Caco-2 (cell line): ENCODE results near the gene PRR3. TPM values are rescaled to one million over a fixed set of nuclear protein-coding genes. Genes with fewer than 3 reads are reported as not detected.

ENCODE experiments used
- BruUV-seq: library from RNA; stranded (reverse); fragments of 400-500 nt; replicated peaks from 2 replicates; lab custom pipeline; 2021; lab: Mats Ljungman, UMichigan
- CTCF ChIA-PET: fragments of 300-600 bp; sonication (Branson Sonifier 250); formaldehyde crosslinking; loops from one replicate; lab custom pipeline; 2022; ENCODE audit warnings: antibody characterized with exemption; lab: Charles Lee
- POLR2A ChIA-PET: fragments of 300-600 bp; sonication (Branson Sonifier 250); formaldehyde crosslinking; loops from one replicate; lab custom pipeline; 2022; ENCODE audit warnings: antibody characterized with exemption; lab: Charles Lee
- DNase-seq, 2 experiments: peaks; one replicate each; pipeline versions ENCODE4 v3.0.0 to v3.0.0-alpha.2; 2020 to 2022
- H3K27me3 ChIP-seq: replicated peaks from 2 replicates; pipeline ENCODE4 v1.6.0; 2011; ENCODE audit warnings: low read length; ENCODE audit not compliant: control insufficient read depth, insufficient read depth
- H3K36me3 ChIP-seq: 2 replicates; pipeline ENCODE4 v1.5.1; 2011; ENCODE audit warnings: low read length; ENCODE audit not compliant: control insufficient read depth, insufficient read depth
- H3K4me1 ChIP-seq: fragments of 250-450 bp; sonication (Bioruptor Pico); 2 replicates; pipeline ENCODE4 v1.5.1; 2020; ENCODE audit warnings: mild to moderate bottlenecking
- H3K4me3 ChIP-seq: 2 replicates; pipeline ENCODE4 v1.5.1; 2011; ENCODE audit warnings: low read depth, mild to moderate bottlenecking, control low read depth, low read length
- H3K9me3 ChIP-seq: fragments of 250-450 bp; sonication (Bioruptor Pico); 2 replicates; pipeline ENCODE4 v1.5.1; 2020; ENCODE audit warnings: mild to moderate bottlenecking, moderate library complexity
- H3K27ac Mint-ChIP-seq: one replicate; pipeline ENCODE4 v1.8.0; 2022; ENCODE audit warnings: mixed read lengths; ENCODE audit not compliant: unreplicated experiment
- H3K27me3 Mint-ChIP-seq: one replicate; pipeline ENCODE4 v1.8.0; 2022; ENCODE audit warnings: mixed read lengths; ENCODE audit not compliant: insufficient read depth, unreplicated experiment
- H3K36me3 Mint-ChIP-seq: one replicate; pipeline ENCODE4 v1.8.0; 2022; ENCODE audit warnings: mild to moderate bottlenecking, mixed read lengths; ENCODE audit not compliant: insufficient read depth, unreplicated experiment
- H3K4me1 Mint-ChIP-seq: one replicate; pipeline ENCODE4 v1.8.0; 2022; ENCODE audit warnings: low read depth, mixed read lengths; ENCODE audit not compliant: unreplicated experiment
- H3K4me3 Mint-ChIP-seq: one replicate; pipeline ENCODE4 v1.8.0; 2022; ENCODE audit warnings: mild to moderate bottlenecking, moderate library complexity, mixed read lengths; ENCODE audit not compliant: unreplicated experiment
- H3K9me3 Mint-ChIP-seq: one replicate; pipeline ENCODE4 v1.8.0; 2022; ENCODE audit warnings: mixed read lengths; ENCODE audit not compliant: unreplicated experiment
- CTCF ChIP-seq, 2 experiments: fragments of 200-600 bp in 1 of 2; IDR thresholded peaks; 1 replicate in 1 of 2; 2 replicates in 1 of 2; pipeline versions ENCODE4 v1.5.1 to v1.8.0; 2011 to 2022; ENCODE audit warnings: antibody characterized with exemption in 1 of 2, control low read depth in 1 of 2, inconsistent platforms in 1 of 2, low read depth in 1 of 2, low read length in 1 of 2, mild to moderate bottlenecking in 1 of 2, moderate library complexity in 1 of 2; ENCODE audit not compliant: insufficient read depth in 1 of 2, severe bottlenecking in 1 of 2, unreplicated experiment in 1 of 2
- intact Hi-C: fragments of 100-400 bp; cut with micrococcal nuclease; formaldehyde crosslinking; loops from one replicate; pipeline ENCODE4 v1.10.0; 2022; ENCODE audit not compliant: unreplicated experiment
- total RNA-seq: library from RNA; stranded (reverse); gene quantifications from 2 replicates; pipeline ENCODE4 v1.2.3, GENCODE V29; 2022

PRR3 gene
- total RNA-seq, 1 experiment from 2014 or later, result 20.3 TPM

DNA sequence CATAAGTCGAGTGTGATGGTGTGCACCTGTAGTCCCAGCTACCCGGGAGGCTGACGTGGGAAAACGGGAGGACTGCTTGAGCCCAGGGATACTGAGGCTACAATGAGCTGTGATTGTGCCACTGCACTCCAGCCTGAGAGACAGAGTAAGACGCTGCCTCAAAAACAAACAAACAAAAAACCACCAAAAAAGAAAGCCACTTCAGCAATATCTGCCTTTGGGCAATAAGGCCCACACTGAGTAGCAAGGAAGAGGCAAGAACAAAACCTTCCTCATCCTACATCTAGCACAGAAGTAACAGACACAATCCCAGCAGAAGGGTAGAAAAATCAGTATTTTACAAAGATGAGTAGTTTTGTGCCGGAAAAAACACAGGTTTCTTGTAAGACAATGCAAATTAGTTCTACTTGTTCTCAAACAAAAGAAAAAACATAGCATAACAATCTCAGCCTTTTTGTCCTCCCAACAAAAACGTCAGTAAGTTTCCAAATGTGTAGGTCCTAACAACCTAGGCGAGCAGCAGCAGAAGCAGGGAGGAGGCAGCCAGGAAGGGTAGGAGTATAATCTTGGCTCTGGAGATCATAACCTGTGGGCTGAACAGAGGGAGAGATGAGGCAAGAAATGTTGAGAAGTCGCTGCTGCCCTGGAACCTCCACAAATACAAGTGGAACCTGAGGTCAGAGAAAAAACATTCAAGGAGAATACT is 54.2 kb downstream of the PRR3 start:
- no peaks in the 10 kb centered on the region for H3K4me1 ChIP-seq
- H3K4me3 ChIP-seq, result no peak overlapping the region
- Mint-ChIP-seq H3K4me3 (peak overlapping the region; percentile 25), H3K4me1 (peaks cover 15% of the 10 kb centered on the region), H3K36me3 (peaks cover 90% of the 10 kb centered on the region), H3K9me3 (no peaks in the 10 kb centered on the region), H3K27ac (no peak overlapping the region), H3K27me3 (no peaks in the 10 kb centered on the region)
- intact Hi-C loops, result no loop called here
- no peaks in the 10 kb centered on the region for H3K27me3 ChIP-seq
- no peaks in the 10 kb centered on the region for H3K9me3 ChIP-seq
- ChIA-PET CTCF (interaction anchor here (0.8 kb wide), 1 partner anchor 129 kb away, joined by 3 read pairs; no protein-coding TSS in a partner anchor), POLR2A (interaction anchor here (1.0 kb wide), 1 partner anchor 10 kb away, joined by 4 read pairs; no protein-coding TSS in a partner anchor)
- no peak for TF ChIP-seq CTCF (IDR thresholded peaks at IDR 0.05; ENCODE audit: insufficient read depth in 1 of 2, low read depth in 1 of 2, low read length in 1 of 2, severe bottlenecking in 1 of 2, unreplicated experiment in 1 of 2)
- BruUV-seq, result no TSS peak
- peaks cover 3% of the 10 kb centered on the region for H3K36me3 ChIP-seq
- DNase-seq, result no peak

- H3K9me3 ChIP-seq, result no peaks in the 10 kb centered on the region
- Mint-ChIP-seq H3K27ac (no peak overlapping the region), H3K4me3 (peak overlapping the region; percentile 25), H3K9me3 (no peaks in the 10 kb centered on the region), H3K27me3 (no peaks in the 10 kb centered on the region), H3K36me3 (peaks cover 90% of the 10 kb centered on the region), H3K4me1 (peaks cover 16% of the 10 kb centered on the region)
- peaks cover 5% of the 10 kb centered on the region for H3K36me3 ChIP-seq
- intact Hi-C loops, result no loop called here
- DNase-seq, result no peak
- no peaks in the 10 kb centered on the region for H3K27me3 ChIP-seq
- H3K4me3 ChIP-seq, result no peak overlapping the region
- no peak for TF ChIP-seq CTCF (IDR thresholded peaks at IDR 0.05; ENCODE audit: insufficient read depth in 1 of 2, low read depth in 1 of 2, low read length in 1 of 2, severe bottlenecking in 1 of 2, unreplicated experiment in 1 of 2)
- BruUV-seq, result no TSS peak
- POLR2A ChIA-PET, result no interaction called here
- CTCF ChIA-PET, result interaction anchor here (0.8 kb wide), 1 partner anchor 130 kb away, joined by 3 read pairs; no protein-coding TSS in a partner anchor
- no peaks in the 10 kb centered on the region for H3K4me1 ChIP-seq
Observed at GRCh38 chr6:30611856-30612194, 54.7 kb downstream of the PRR3 start.

DNA sequence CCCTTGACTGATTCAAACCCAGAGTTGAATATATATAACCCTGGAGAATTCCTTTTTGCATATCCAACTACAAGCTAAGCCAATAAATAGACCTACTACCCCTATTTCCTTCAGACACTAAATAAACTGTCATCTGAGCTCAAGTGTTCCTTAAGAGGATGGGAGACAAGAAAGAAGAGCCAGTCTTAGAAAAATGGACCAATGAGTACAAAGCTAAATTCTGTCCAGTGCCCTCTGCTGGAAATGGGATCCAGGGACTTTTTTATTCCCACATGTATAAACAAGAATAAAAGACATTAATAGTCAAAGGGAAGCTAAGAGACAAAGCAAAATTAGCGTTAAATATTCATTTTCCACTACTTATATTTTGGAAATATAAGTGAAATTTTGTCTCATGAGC is 55.1 kb downstream of the PRR3 start:
- Mint-ChIP-seq H3K27ac (no peak overlapping the region), H3K27me3 (peaks cover 3% of the 10 kb centered on the region), H3K36me3 (peaks cover 91% of the 10 kb centered on the region), H3K9me3 (no peaks in the 10 kb centered on the region), H3K4me1 (peaks cover 20% of the 10 kb centered on the region), H3K4me3 (no peak overlapping the region)
- ChIA-PET CTCF (interaction anchor here (0.8 kb wide), 1 partner anchor 130 kb away, joined by 3 read pairs; no protein-coding TSS in a partner anchor), POLR2A (interaction anchor here (1.0 to 1.3 kb wide), 3 partner anchors 12 to 105 kb away, joined by 4 read pairs; partner anchors contain the start of gene MDC1)
- H3K27me3 ChIP-seq, result no peaks in the 10 kb centered on the region
- peaks cover 5% of the 10 kb centered on the region for H3K36me3 ChIP-seq
- intact Hi-C loops, result no loop called here
- BruUV-seq, result no TSS peak
- no peaks in the 10 kb centered on the region for H3K4me1 ChIP-seq
- H3K9me3 ChIP-seq, result no peaks in the 10 kb centered on the region
- H3K4me3 ChIP-seq, result no peak overlapping the region
- peak in 1 of 2 experiments; percentile 26 for TF ChIP-seq CTCF (IDR thresholded peaks at IDR 0.05; ENCODE audit: insufficient read depth in 1 of 2, low read depth in 1 of 2, low read length in 1 of 2, severe bottlenecking in 1 of 2, unreplicated experiment in 1 of 2)
- no peak for DNase-seq
